NCI-H524 treated with DMSO at 0.1 percent for 48 hours (cell line): ENCODE measurements around the gene RILPL1.

Experiments used
- DNase-seq: peaks from one replicate; lab custom pipeline; 2025; lab: John Stamatoyannopoulos, UW

RILPL1 gene

DNA sequence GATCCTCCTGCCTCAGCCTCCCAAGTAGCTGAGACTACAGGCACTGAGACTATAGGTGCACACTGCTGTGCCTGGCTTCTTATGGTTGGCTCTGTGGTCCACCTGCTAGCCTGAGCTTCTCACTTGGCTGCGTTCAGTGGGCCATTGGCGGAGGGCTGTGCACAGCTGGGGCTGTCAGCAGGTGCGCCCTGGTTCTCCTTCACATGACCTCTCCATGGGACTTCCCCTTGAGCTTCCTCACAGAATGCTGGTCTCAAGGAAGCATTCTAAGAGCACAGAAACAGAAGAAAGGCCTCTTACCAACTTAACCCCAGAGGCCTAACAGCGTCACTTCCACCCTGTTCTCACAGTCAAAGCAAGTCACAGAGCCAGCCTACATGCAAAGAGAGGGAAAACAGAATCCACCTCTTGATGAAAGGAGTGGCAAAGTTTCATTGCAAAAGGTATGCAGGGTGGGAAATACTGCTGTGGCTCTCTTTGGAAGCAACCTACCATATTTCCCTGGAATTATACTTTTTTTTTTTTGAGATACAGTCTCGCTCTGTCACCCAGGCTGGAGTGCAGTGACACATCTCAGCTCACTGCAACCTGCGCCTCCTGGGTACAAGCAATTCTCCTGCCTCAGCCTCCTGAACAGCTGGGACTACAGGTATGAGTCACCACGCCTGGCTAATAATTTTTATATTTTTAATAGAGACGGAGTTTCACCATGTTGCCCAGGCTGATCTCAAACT, 106.3 kb downstream of the RILPL1 start:
- no peak for DNase-seq

GRCh38 chr12:123421314-123421713, 112.2 kb downstream of the RILPL1 start:
- DNase-seq: no peak
